HG03108 (cell line): Measurements from ENCODE around the gene PLEKHA6.
"Not testable (repeated sequence)": the region's sequence is repeated elsewhere in the genome, so short reads cannot be mapped to it uniquely, and the experiment has no call there.

ENCODE experiments used
- ATAC-seq: cut with Tn5 transposase; IDR thresholded peaks from one replicate; pipeline ENCODE4 v1.9.1; 2021; ENCODE audit warnings: moderate library complexity; ENCODE audit not compliant: unreplicated experiment

PLEKHA6 gene

GRCh38 chr1:204316164-204316563 lies 43.6 kb downstream of the PLEKHA6 start:
- no peak for ATAC-seq

- ATAC-seq = no peak
Observed at GRCh38 chr1:204314893-204315658, 44.7 kb downstream of the PLEKHA6 start.

GRCh38 chr1:204314171-204314892 lies 45.4 kb downstream of the PLEKHA6 start:
- ATAC-seq = no peak

- no peak for ATAC-seq
Observed at GRCh38 chr1:204313675-204314074, 46.1 kb downstream of the PLEKHA6 start.

GRCh38 chr1:204310970-204311369 lies 48.8 kb downstream of the PLEKHA6 start:
- ATAC-seq = not testable (repeated sequence)

- ATAC-seq = no peak
Observed at GRCh38 chr1:204308023-204308628, 51.6 kb downstream of the PLEKHA6 start.

- no peak for ATAC-seq
Observed at GRCh38 chr1:204307334-204307883, 52.3 kb downstream of the PLEKHA6 start.

- ATAC-seq = no peak
Observed at GRCh38 chr1:204306076-204306475, 53.7 kb downstream of the PLEKHA6 start.

- ATAC-seq = no peak
Observed at GRCh38 chr1:204304067-204304466, 55.7 kb downstream of the PLEKHA6 start.

- no peak for ATAC-seq
Observed at GRCh38 chr1:204302769-204303168, 57.0 kb downstream of the PLEKHA6 start.

- ATAC-seq = no peak
Observed at GRCh38 chr1:204301171-204301957, 58.4 kb downstream of the PLEKHA6 start.

- ATAC-seq = no peak
Observed at GRCh38 chr1:204299814-204300365, 59.8 kb downstream of the PLEKHA6 start.

GRCh38 chr1:204296431-204296988 lies 63.2 kb downstream of the PLEKHA6 start:
- no peak for ATAC-seq

GRCh38 chr1:204295671-204296070 lies 64.1 kb downstream of the PLEKHA6 start:
- ATAC-seq = no peak

- ATAC-seq = no peak
Observed at GRCh38 chr1:204294357-204294756, 65.4 kb downstream of the PLEKHA6 start.

GRCh38 chr1:204293605-204294337 lies 66.0 kb downstream of the PLEKHA6 start:
- ATAC-seq = no peak

GRCh38 chr1:204292740-204293139 lies 67.0 kb downstream of the PLEKHA6 start:
- no peak for ATAC-seq

- ATAC-seq = no peak
Observed at GRCh38 chr1:204289280-204289679, 70.4 kb downstream of the PLEKHA6 start.

- no peak for ATAC-seq
Observed at GRCh38 chr1:204288021-204288588, 71.6 kb downstream of the PLEKHA6 start.
